ENCODE results near the gene SLIT3. TPM values are rescaled to one million over a fixed set of nuclear protein-coding genes. Genes with fewer than 3 reads are reported as not detected.

SLIT3 gene
- total and polyA plus RNA-seq, 10 of the 15 experiments (the other 5 are each of a cell fraction or from before 2014, with no cell fraction given), result 0.05 TPM; not detected in 9

GRCh38 chr5:169147534-169147933 is 153.4 kb downstream of the SLIT3 start:
- Histone ChIP-seq H3K27ac (ENCODE audit: control insufficient read depth, insufficient read depth) (no peak overlapping the region), H3K9me3 (replicated peaks; ENCODE audit: control insufficient read depth, insufficient read depth, low read length) (no peaks in the 10 kb centered on the region), H3K4me3 (no peak overlapping the region), H3K36me3 (ENCODE audit: control insufficient read depth in 2 of 2, insufficient read depth in 2 of 2, low read length in 1 of 2) (no peaks in the 10 kb centered on the region), H3K27me3 (replicated peaks in 1 of 2; ENCODE audit: control insufficient read depth in 2 of 2, insufficient read depth in 2 of 2, low read length in 1 of 2) (peaks cover 3 to 4% of the 10 kb centered on the region in 2 experiments; a peak in 3 of 4 replicates), H3K4me2 (ENCODE audit: control insufficient read depth, insufficient read depth) (no peak overlapping the region), H4K20me1 (ENCODE audit: control insufficient read depth, insufficient read depth) (no peaks in the 10 kb centered on the region), H3K79me2 (ENCODE audit: control insufficient read depth, insufficient read depth, low read length) (no peaks in the 10 kb centered on the region), H3K9ac (ENCODE audit: control insufficient read depth, insufficient read depth, low read length) (no peak overlapping the region), H3K4me1 (ENCODE audit: control insufficient read depth, insufficient read depth, low read length) (no peaks in the 10 kb centered on the region), H2AFZ (ENCODE audit: control insufficient read depth, low read depth, low read length) (no peak overlapping the region)
- no TSS peak for BruUV-seq (replicated peaks)
- intact Hi-C loops (cut with micrococcal nuclease; ENCODE audit: unreplicated experiment), result no loop called here
- ChIA-PET POLR2A (interaction anchor here (0.5 kb wide), 1 partner anchor 467 kb away, joined by 4 read pairs; no protein-coding TSS in a partner anchor), SMC1A (ENCODE audit: uncharacterized antibody, unreplicated experiment) (no interaction called here), CTCF (no interaction called here), RAD21 (ENCODE audit: unreplicated experiment) (no interaction called here)
- in situ Hi-C loops (cut with MboI), result no loop called here
- WGBS (ENCODE audit: insufficient coverage, insufficient replicate concordance, low lambda C conversion rate, missing lambda C conversion rate), result 36% methylated on average over 4 of the region's 4 CpGs
- FAIRE-seq (no peak), DNase-seq (ENCODE audit: low read depth, low spot score) (no peak), ATAC-seq (no peak)
- TF ChIP-seq BCL3 (IDR thresholded peaks at IDR 0.05; ENCODE audit: borderline replicate concordance, insufficient read depth, low read depth, low read length, poor library complexity, severe bottlenecking) (no peak), ESRRA (IDR thresholded peaks at IDR 0.05; ENCODE audit: low read length) (no peak), SUZ12 (IDR thresholded peaks at IDR 0.05; ENCODE audit: unreplicated experiment) (no peak), EED (IDR thresholded peaks at IDR 0.05; ENCODE audit: low read depth) (no peak), KLF5 (IDR thresholded peaks at IDR 0.05; ENCODE audit: partially characterized antibody) (no peak), CHD2 (IDR thresholded peaks at IDR 0.05; ENCODE audit: borderline replicate concordance, low read depth, low read length) (no peak), SMAD5 (IDR thresholded peaks at IDR 0.05; ENCODE audit: low read depth) (no peak), JUND (IDR thresholded peaks at IDR 0.05; ENCODE audit: low read depth, low read length) (no peak), ZBED1 (IDR thresholded peaks at IDR 0.05; ENCODE audit: borderline replicate concordance) (no peak), SMC3 (IDR thresholded peaks at IDR 0.05; ENCODE audit: borderline replicate concordance, low read length) (no peak), BMI1 (IDR thresholded peaks at IDR 0.05; ENCODE audit: borderline replicate concordance) (no peak), CTCF (IDR thresholded peaks at IDR 0.05 in 2 of 3, conservative IDR thresholded peaks at IDR 0.05 in 1 of 3; ENCODE audit: control insufficient read depth in 2 of 3, extremely low read depth in 1 of 3, insufficient read depth in 1 of 3, low read depth in 3 of 3, low read length in 3 of 3) (no peak)
